ENCODE results near the gene LPCAT3. TPM values are rescaled to one million over a fixed set of nuclear protein-coding genes. Genes with fewer than 3 reads are reported as not detected.

The LPCAT3 gene
- total and polyA plus RNA-seq, 2 of the 4 experiments (the other 2 are of a cell fraction) = 7.0 to 18.6 TPM

DNA sequence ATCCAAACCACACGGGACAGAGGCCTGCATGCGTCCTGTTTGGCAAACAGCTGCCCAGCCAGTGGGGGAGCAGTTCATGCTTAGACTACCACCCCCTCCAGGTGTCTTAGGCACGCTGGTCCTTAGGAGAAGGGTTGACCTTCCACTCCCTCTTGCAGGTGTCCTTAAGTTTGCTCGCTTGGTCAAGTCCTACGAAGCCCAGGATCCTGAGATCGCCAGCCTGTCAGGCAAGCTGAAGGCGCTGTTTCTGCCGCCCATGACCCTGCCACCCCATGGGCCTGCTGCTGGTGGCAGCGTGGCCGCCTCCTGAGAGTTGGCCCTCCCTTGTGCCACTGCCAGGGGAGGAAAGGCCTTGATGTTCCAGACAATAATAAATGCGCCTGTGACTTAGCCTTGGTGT, 72.7 kb downstream of the LPCAT3 start:
- CTCF ChIA-PET = interaction anchor here (1.4 kb wide), 1 partner anchor 147 kb away, joined by 3 read pairs; no protein-coding TSS in a partner anchor

More for the DNA sequence above, 72.7 kb downstream of the LPCAT3 start:
- H3K4me2 ChIP-seq (ENCODE audit: low read depth, low read length) = no peak overlapping the region
- H2AFZ ChIP-seq (replicated peaks; ENCODE audit: low read length, poor library complexity) = no peak overlapping the region
- no peak overlapping the region for H2BK20ac ChIP-seq (ENCODE audit: low read depth, low read length)
- 92% methylated on average over 9 of the region's 11 CpGs; no CpG with 5 or more reads in 1 of the 2 experiments for WGBS, 2 experiments (ENCODE audit: extremely low coverage in 2 of 2, insufficient read length in 1 of 2)
- no peak overlapping the region for H2BK5ac ChIP-seq (ENCODE audit: low read depth, low read length, poor library complexity, severe bottlenecking)
- BruUV-seq (replicated peaks) = no TSS peak
- H3K9me1 ChIP-seq (ENCODE audit: insufficient read depth, low read length) = 0 out of 2 replicates have a peak, but pooled peaks cover 2% of the 10 kb centered on the region
- no peak for TF ChIP-seq RFX5 (IDR thresholded peaks at IDR 0.05; ENCODE audit: low read depth, low read length)
- no peak for TF ChIP-seq MAFK (IDR thresholded peaks at IDR 0.05; ENCODE audit: low read depth, low read length)
- no peak for TF ChIP-seq RAD21 (IDR thresholded peaks at IDR 0.05; ENCODE audit: low read length)
- no peak for TF ChIP-seq RCOR1 (IDR thresholded peaks at IDR 0.05; ENCODE audit: insufficient replicate concordance, low read length)
- no peak for TF ChIP-seq CHD1 (IDR thresholded peaks at IDR 0.05; ENCODE audit: low read depth, low read length)
- TF ChIP-seq ELK1 (IDR thresholded peaks at IDR 0.05; ENCODE audit: borderline replicate concordance, low read depth, low read length) = no peak
- no peak for TF ChIP-seq MAZ (IDR thresholded peaks at IDR 0.05; ENCODE audit: borderline replicate concordance, low read depth, low read length)
- no peak for TF ChIP-seq NFE2L2 (IDR thresholded peaks at IDR 0.05; ENCODE audit: low read depth, low read length)
- TF ChIP-seq POLR2A (IDR thresholded peaks at IDR 0.05; ENCODE audit: low read depth, low read length) = no peak
- H2BK15ac ChIP-seq (ENCODE audit: low read depth, low read length) = no peak overlapping the region
- H3K4ac ChIP-seq (ENCODE audit: low read depth, low read length) = peak overlapping the region; percentile 60
- no peak overlapping the region for H4K91ac ChIP-seq (ENCODE audit: insufficient read depth, low read depth, low read length)
- dilution Hi-C loops (cut with HindIII; ENCODE audit: low sequenced_read_pairs, unreplicated experiment) = no loop called here
- no peak overlapping the region for H3K4me3 ChIP-seq (ENCODE audit: insufficient read depth, low read depth, low read length)
- H4K8ac ChIP-seq (ENCODE audit: low read depth in 2 of 2, low read length in 2 of 2) = peak overlapping the region in 1 of 2 experiments; percentile 61; a peak in 2 of 4 replicates
- no peaks in the 10 kb centered on the region for H3K27me3 ChIP-seq (ENCODE audit: control insufficient read depth, insufficient read depth, low read length)
- intact Hi-C loops (cut with micrococcal nuclease) = no loop called here
- no peak overlapping the region for H3K27ac ChIP-seq (ENCODE audit: insufficient read depth, low read length)
- H3K23ac ChIP-seq (ENCODE audit: low read depth, low read length) = no peak overlapping the region
- no peak overlapping the region for H3K14ac ChIP-seq (replicated peaks; ENCODE audit: low read depth, low read length)
- no peak overlapping the region for H3K9ac ChIP-seq (ENCODE audit: low read depth, low read length)
- H4K20me1 ChIP-seq (ENCODE audit: insufficient read depth, low read length) = no peaks in the 10 kb centered on the region; the same call in 1 of the 2 replicates
- no peak overlapping the region for H3K18ac ChIP-seq (ENCODE audit: low read depth, low read length)
- peaks cover 8 to 22% of the 10 kb centered on the region in 2 experiments for H3K79me1 ChIP-seq (ENCODE audit: low read depth in 1 of 2, low read length in 2 of 2)
- ATAC-seq (ENCODE audit: low read depth) (no peak), DNase-seq (no peak)
- no peak overlapping the region for H4K5ac ChIP-seq (ENCODE audit: low read depth, low read length)
- peaks cover 5% of the 10 kb centered on the region; the same call in 1 of the 2 replicates for H3K4me1 ChIP-seq (ENCODE audit: control insufficient read depth, insufficient read depth, low read length)
- no peak overlapping the region for H2BK120ac ChIP-seq (ENCODE audit: low read depth, low read length)
- no peak overlapping the region for H3K56ac ChIP-seq (ENCODE audit: extremely low read depth, insufficient read depth, low read length)
- H3K36me3 ChIP-seq (ENCODE audit: control insufficient read depth, insufficient read depth, low read length) = peaks cover 22% of the 10 kb centered on the region
- in situ Hi-C loops (cut with MboI; ENCODE audit: low sequenced_read_pairs) = loop anchor here (10.0 kb wide), 1 partner anchor 169 kb away; no protein-coding TSS in a partner anchor
- peak overlapping the region; percentile 11 for H2AK9ac ChIP-seq (replicated peaks; ENCODE audit: low read depth, low read length, poor library complexity)
- no peaks in the 10 kb centered on the region for H3K9me3 ChIP-seq (ENCODE audit: control insufficient read depth, insufficient read depth, low read length)
- POLR2A ChIA-PET (ENCODE audit: unreplicated experiment) = interaction anchor here (0.7 kb wide), 1 partner anchor 54 kb away, joined by 5 read pairs; no protein-coding TSS in a partner anchor
- peak overlapping the region; percentile 44; the same call in 1 of the 2 replicates for H2AK5ac ChIP-seq (ENCODE audit: low read depth, low read length)

All from IMR-90 (cell line).